CD4-positive, alpha-beta T cell treated with Interleukin-10 for 1 hour (primary cell): Measurements from ENCODE around the gene SLC2A1.

Experiments
- DNase-seq: peaks from one replicate; pipeline ENCODE4 v3.0.0-alpha.2; 2020

SLC2A1 gene

GRCh38 chr1:42979896-42980800, 21.5 kb upstream of the SLC2A1 start:
- DNase-seq = no peak

DNA sequence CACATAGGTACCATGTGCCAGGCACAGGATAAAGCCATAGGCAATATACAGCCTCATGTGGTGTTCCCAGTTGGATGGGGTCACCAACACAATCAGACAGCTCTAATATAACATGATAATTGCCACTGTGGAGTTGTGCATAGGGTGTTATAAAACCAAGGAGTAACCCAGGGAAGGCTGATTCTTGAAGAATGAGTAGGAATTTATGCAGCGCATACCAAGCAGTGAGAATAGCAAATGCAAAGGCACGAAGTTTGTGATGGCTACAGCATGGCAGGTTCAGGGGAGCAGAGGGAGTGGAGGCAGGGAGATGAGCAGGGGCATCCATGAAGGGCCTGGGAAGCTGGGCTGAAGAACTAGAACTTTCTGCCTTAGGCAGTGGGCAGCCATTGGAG, 20.4 kb upstream of the SLC2A1 start:
- no peak for DNase-seq

- no peak for DNase-seq
These were observed 19.8 kb upstream of the SLC2A1 start for GRCh38 chr1:42978317-42979035.

DNA sequence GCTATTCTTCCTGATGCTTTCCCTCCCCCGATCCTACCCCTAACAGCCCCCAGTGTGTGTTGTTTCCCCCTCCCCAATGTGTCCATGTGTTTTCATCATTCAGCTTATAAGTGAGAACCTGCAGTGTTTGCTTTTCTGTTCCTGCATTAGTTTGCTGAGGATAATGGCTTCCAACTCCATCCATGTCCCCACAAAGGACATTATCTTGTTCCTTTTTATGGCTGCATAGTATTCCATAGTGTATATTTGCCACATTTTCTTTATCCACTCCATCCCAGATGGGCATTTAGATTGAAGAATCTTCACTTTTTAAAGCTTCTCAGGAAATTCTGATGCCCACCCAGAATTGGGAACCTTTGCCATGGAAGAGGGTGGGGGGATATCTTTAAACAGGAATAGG, 19.0 kb upstream of the SLC2A1 start:
- DNase-seq = no peak

DNA sequence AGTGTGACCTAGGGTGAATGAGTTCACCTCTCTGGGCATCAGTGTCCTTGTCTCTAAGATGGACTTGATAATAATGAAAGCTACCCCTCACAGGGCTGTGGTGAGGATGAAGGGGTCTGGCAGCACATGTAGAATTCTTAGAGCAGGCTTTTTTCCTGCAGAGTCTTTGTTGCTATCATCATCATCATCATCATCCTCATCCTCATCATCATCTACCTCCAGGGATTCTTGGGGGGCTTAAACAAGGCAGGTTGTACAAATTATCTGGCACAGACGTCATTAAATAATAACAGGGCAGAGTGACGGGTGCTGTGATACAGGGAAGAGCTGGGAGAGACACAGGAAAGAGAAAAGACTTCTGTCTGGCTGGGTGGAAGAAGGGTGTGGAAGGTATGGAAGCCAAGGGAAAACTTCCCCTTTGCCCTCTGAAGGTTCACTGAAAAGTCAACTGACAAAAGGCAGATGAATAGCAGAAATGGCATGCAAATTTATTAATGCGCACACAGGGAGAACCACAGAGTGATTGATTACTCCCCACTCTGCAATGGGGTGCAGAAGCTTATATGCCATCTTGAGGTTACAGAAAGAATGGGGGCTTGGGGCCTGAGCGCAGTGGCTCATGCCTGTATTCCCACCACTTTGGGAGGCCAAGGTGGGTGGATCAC, 17.0 kb upstream of the SLC2A1 start:
- DNase-seq = no peak

DNA sequence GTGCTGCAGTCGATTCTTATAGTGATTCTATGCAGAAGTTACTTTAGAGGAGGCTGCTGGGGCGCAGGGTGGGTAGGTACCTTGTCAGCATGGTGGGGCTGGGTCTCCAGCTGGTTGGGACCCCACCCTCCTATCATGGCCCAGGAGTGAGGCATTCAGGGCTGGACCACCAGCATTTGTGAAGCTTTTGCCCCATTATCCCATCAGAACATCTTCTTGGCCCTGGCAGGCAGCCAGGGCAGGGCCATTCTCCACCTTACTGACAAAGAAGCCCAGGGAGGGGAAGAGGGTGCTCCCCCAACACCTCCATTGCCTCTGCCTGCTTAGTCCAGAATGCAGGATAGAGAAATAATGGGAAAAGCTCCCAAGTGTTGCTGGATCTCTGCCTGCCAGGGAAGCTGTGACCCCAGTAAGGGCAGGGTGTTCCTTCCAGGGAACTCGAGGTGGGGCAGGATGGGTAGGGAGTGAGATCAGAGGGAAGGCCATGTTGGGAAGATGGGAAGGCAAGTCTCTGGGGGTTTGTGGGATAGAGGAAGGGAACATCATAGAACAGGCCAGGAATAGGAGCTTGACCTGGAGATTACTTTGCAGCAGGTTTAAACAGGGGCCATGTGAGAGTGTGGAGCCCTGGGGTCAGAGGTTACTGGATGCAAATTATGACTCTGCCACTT, 16.2 kb upstream of the SLC2A1 start:
- DNase-seq = no peak

- no peak for DNase-seq
These were observed 15.1 kb upstream of the SLC2A1 start for GRCh38 chr1:42973799-42974198.

DNA sequence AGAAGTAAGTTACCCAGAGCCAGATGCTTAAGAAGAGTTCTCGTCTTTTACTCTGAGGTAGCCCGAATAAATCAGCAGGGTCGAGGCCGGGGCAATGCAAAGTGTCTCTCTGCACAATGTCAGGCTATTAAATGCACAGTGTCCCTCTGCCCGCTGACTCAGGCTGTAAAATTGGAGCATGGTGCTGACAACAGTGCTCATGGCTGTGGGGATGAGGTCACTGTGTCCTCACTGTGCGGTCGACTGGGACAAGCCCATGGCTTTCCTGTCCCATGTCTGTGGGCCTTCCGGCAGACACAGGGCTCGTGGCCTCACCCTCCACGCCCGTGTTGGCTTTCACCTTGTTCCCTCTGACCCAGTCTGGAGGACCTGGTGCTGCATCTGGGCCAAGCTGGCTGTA, 14.6 kb upstream of the SLC2A1 start:
- DNase-seq = no peak

GRCh38 chr1:42971841-42972291, 13.2 kb upstream of the SLC2A1 start:
- DNase-seq = no peak

- DNase-seq = no peak
These were observed 11.5 kb upstream of the SLC2A1 start for GRCh38 chr1:42970143-42970542.

DNA sequence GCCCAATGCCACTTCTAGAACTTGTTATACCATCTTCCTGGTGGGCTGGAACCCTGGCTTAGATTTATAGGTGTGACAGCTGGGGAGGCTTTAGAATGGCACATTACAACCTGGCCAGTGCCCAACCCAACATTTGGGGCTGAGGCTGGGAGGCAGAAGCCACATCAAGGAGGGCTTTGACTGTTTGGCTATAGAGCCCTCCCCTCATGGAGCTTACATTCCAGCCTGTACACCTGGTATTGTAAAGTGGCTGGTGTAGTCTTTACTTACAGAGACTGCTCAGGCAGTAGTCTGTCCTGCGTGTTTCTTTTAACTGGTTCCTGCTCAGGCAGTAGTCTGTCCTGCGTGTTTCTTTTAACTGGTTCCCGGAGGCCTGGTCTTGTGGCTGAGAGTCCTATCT, 10.0 kb upstream of the SLC2A1 start:
- no peak for DNase-seq

DNA sequence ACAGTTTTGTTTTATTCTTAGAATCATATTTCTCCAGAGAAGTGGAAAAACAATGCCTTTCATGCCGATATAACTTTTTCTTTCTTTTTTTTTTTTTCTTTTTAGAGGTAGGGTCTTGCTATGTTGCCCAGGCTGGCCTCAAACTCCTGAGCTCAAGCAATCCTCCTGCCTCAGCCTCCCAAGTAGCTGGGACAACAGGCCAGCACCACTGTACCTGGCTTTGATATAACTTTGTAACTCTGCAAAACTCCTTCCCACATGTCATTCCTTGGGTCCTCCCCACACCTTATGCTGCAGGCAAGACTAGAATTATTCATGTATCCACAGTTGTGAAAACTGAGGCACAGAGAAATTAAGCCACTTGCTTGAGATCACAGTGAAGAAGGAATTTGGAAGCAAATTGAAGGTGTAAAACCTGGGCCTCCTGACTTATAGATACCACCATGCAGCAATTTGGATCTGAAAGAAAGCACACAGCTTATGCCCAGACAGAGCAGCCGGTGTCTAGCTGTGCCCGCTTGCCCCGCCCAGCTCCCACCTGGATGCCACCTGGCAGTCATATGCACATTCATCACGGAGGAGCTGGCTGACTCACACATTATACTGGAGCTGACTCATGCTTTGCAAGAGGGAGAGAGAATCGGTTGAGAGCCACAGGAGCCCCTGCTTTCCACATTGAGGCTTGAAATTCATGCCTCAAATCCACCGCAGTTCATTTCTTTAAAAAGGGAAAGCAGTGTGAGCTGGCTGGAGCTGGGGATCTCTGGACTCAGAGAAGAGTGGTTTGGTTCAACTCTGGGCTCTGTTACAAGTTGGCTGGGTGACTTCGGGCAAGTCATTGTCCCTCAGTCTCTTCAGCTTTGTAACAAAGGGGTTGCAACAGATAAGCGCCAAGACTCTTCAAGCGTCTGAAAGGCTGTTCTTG, 8.3 kb upstream of the SLC2A1 start:
- no peak for DNase-seq

GRCh38 chr1:42965378-42965777, 6.7 kb upstream of the SLC2A1 start:
- DNase-seq = no peak

GRCh38 chr1:42964044-42964812, 5.6 kb upstream of the SLC2A1 start:
- no peak for DNase-seq

- no peak for DNase-seq
These were observed 4.8 kb upstream of the SLC2A1 start for GRCh38 chr1:42963378-42964043.

- no peak for DNase-seq
These were observed 4.1 kb upstream of the SLC2A1 start for GRCh38 chr1:42962641-42963377.

DNA sequence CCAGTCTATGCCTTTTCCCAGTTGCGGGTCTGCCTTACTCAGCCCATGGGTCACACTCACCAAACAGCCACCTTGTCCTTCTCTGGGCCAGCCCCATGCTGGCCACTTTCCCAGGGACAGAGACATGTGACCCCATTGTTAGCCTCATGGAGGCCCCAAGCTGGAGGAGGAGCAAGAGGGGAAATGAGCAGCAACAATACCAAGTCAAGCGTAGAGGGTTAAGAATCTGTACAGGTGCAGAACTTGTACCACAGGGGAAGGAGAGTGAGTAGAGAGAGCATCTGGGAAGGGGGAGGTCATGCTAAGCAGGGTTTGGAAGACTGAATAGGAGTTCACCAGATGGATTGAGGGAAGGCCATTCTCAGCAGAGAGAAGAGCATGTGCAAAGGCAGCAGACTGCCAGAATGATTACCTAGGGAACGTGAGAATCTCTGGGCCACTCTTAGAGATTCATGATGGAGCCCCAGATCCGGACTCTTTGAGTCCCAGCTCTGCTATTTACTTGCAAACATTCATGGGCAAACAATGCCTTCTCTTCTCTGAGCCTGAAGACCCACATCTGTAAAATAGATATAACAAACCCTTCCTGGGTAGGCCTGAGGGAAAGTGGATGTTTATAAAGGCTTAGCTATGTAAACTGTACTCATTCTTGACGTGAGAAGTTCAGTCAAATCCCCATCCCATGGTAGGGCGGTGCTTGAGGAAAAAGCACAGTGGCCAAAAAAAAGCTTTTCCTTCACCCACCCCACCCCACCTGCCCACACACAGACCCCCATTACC, 2.8 kb upstream of the SLC2A1 start:
- DNase-seq = no peak

DNA sequence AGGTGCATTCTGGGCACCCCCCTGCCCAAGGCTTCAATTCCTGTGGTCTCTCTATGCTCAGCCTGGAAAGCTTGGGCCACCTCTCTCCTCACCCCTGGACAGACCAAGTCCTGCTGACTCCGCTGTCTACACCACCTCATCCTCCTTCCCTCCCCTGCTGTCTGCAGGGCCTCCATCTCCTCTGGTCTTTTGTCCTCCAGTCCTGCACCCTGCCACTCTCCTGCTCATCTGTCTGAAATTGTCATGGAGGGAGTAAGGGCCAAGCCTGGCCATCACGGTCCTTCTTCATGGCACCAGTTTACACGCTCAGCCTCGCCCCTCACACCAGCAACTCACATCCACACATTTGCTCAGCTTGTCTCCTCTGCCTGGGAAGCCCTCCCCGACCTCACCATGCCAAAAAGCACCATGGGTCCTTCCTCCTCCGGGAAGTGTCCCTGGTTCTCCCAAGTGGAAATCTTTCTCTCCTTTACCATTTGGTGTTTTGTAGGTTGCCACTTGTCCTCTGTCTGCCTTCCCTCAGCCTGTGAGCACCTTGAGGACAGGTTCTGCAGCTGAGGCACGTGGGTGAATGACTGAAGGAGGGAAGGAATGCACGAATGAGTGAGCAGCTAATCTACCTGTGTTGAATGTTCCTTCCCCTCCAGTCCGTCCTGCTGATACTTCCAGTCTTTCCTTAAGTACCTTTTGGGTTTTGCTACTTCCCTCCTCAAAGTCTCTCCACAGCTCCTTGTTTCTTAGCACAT, 2.1 kb upstream of the SLC2A1 start:
- no peak for DNase-seq

- no peak for DNase-seq
These were observed 1.4 kb upstream of the SLC2A1 start for GRCh38 chr1:42960122-42960390.
